ENCODE measurements around the gene SESN1.

Gene SESN1

DNA sequence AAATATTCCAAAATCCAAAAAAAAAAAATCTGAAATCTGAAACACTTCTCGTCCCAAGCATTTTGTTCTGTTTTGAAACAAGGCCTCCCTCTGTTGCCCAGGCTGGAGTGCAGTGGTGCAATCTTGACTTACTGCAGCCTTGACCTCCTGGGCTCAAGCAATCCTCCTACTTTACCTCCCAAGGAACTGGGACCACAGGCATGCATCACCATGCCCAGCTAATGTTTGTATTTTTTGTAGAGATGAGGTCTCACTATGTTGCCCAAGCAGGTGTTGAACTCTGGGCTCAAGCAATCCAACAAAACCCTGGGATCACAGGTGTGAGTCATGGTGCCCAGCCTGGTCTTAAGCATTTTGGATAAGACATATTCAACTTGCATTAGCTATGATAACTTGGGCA lies 13.6 kb downstream of the SESN1 start:
- DNase-seq: no peak
- Mint-ChIP-seq H3K36me3 (ENCODE audit: low read depth) (peaks cover 12% of the 10 kb centered on the region), H3K9me3 (no peaks in the 10 kb centered on the region), H3K27me3 (ENCODE audit: low read depth, poor library complexity) (no peaks in the 10 kb centered on the region), H3K4me1 (peaks cover 10% of the 10 kb centered on the region), H3K4me3 (no peak overlapping the region), H3K27ac (no peak overlapping the region)
- TF ChIP-seq, protein P1, sequence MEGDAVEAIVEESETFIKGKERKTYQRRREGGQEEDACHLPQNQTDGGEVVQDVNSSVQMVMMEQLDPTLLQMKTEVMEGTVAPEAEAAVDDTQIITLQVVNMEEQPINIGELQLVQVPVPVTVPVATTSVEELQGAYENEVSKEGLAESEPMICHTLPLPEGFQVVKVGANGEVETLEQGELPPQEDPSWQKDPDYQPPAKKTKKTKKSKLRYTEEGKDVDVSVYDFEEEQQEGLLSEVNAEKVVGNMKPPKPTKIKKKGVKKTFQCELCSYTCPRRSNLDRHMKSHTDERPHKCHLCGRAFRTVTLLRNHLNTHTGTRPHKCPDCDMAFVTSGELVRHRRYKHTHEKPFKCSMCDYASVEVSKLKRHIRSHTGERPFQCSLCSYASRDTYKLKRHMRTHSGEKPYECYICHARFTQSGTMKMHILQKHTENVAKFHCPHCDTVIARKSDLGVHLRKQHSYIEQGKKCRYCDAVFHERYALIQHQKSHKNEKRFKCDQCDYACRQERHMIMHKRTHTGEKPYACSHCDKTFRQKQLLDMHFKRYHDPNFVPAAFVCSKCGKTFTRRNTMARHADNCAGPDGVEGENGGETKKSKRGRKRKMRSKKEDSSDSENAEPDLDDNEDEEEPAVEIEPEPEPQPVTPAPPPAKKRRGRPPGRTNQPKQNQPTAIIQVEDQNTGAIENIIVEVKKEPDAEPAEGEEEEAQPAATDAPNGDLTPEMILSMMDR (IDR thresholded peaks at IDR 0.05): no peak

DNA sequence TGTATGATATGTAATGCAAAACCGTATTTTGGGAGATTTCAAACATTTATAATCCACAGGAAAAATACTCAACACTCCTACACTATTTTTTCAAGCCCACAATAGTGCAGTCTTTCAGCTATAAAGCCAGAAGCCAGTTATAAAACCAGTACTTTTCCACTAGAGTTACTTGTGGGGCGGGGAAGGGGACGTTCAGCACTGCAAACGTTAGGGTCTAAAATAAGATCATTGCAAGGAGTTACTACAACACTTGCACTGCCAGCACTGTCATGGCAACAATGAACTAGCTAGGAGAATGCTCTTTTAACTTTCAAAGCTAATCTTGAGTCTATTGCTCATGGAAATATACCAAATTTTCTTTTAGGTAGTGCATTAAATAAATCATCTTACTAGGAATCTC lies 14.7 kb downstream of the SESN1 start:
- Mint-ChIP-seq H3K27me3 (ENCODE audit: low read depth, poor library complexity) (no peaks in the 10 kb centered on the region), H3K4me1 (peaks cover 10% of the 10 kb centered on the region), H3K27ac (no peak overlapping the region), H3K36me3 (ENCODE audit: low read depth) (peaks cover 2% of the 10 kb centered on the region), H3K9me3 (no peaks in the 10 kb centered on the region), H3K4me3 (no peak overlapping the region)
- DNase-seq: no peak
- TF ChIP-seq, protein P1 (IDR thresholded peaks at IDR 0.05): no peak

DNA sequence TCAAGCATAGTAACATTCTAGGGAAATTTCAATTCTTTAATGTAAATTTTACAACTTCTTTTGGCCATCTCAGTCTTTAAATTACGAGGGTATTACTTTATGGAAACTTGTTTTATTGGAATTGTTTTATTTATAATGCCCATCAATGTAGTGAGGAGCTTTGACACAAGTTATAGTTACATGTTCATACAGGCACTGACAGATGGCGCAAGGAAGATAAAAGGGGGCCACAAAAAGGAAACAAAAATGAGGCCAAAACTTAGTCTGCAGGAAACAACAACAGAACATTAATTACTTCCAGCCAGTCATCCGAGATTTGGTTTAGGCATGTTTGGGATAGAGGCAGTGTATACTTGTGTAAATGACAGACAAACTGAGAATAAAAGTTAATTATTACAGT lies 18.3 kb downstream of the SESN1 start:
- Mint-ChIP-seq H3K36me3 (ENCODE audit: low read depth) (no peaks in the 10 kb centered on the region), H3K4me1 (peaks cover 16% of the 10 kb centered on the region), H3K4me3 (no peak overlapping the region), H3K9me3 (no peaks in the 10 kb centered on the region), H3K27me3 (ENCODE audit: low read depth, poor library complexity) (no peaks in the 10 kb centered on the region), H3K27ac (no peak overlapping the region)
- TF ChIP-seq, protein P1 (IDR thresholded peaks at IDR 0.05): no peak
- no peak for DNase-seq

DNA sequence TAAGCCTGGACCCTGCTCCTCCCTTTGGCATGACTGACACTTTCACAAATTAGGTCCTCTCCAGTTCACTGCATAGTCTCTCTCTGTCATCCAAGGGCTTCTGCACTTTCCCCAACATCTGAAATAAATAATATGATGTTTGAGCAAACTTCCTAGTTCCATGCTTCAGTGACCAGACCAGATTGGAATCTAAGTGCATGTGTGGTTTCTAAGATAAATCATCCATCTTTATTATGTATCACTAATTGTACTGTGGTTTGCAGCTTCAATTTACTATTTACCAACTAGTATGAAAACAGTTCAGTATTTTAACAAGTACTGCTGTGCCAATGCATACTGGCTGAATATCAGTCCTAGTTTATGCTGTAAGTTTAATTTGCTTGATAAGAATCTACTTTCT lies 18.7 kb downstream of the SESN1 start:
- Mint-ChIP-seq H3K27me3 (ENCODE audit: low read depth, poor library complexity) (no peaks in the 10 kb centered on the region), H3K9me3 (no peaks in the 10 kb centered on the region), H3K27ac (no peak overlapping the region), H3K36me3 (ENCODE audit: low read depth) (no peaks in the 10 kb centered on the region), H3K4me1 (peaks cover 13% of the 10 kb centered on the region), H3K4me3 (no peak overlapping the region)
- TF ChIP-seq, protein P1 (IDR thresholded peaks at IDR 0.05): no peak
- DNase-seq: no peak

DNA sequence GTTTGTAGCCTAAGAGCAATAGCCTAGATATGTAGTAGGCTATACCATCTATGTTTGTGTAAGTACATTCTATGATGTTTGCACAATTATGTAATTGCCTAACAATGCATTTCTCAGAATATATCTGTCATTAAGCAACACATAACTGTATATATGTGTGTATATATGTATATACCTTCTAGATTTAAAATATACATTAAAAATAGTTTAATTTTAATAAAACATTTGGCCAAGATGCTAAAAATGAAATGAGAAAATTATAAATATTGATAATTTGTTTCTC lies 20.6 kb downstream of the SESN1 start:
- Mint-ChIP-seq H3K27me3 (ENCODE audit: low read depth, poor library complexity) (no peaks in the 10 kb centered on the region), H3K27ac (no peak overlapping the region), H3K4me3 (no peak overlapping the region), H3K4me1 (peaks cover 6% of the 10 kb centered on the region), H3K36me3 (ENCODE audit: low read depth) (no peaks in the 10 kb centered on the region), H3K9me3 (no peaks in the 10 kb centered on the region)
- no peak for DNase-seq
- TF ChIP-seq, protein P1 (IDR thresholded peaks at IDR 0.05): no peak

DNA sequence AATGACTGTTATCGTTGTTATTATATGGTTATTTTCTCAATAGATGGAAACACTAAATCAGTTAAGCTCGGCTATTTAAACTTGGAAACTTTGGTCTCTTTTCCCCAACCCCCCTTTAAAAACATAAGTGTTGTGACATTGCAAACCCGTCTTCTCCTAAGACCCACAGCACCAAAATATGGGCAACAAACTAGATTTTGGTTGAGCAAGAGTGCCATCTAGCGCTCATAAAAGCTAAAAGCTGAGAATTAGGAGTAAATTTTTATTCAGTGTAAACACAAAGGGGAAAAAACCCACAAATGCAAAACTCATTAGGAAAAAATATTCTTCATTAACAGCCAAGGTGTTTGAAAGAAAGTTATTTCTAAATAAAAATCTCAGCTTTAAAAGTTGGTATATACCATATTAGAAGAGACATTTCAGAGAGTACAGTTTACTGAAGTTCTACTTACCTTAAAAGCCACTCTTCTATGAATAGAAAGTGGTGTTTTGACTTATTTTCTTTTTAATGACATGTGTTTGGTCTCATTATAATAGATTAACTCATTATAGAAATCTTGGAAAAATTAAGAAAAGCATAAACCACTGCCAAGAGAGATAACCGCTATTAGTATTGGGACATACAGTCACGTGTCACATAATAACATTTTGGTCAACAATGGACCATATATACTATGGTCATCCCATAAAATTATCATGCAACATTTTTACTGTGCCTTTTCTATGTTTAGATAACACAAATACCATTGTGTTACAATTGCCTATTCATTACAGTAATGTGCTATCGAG lies 21.1 kb downstream of the SESN1 start:
- peak; percentile 41 for DNase-seq
- Mint-ChIP-seq H3K4me3 (peak overlapping the region; percentile 3), H3K36me3 (ENCODE audit: low read depth) (no peaks in the 10 kb centered on the region), H3K27ac (no peak overlapping the region), H3K27me3 (ENCODE audit: low read depth, poor library complexity) (no peaks in the 10 kb centered on the region), H3K9me3 (no peaks in the 10 kb centered on the region), H3K4me1 (peaks cover 6% of the 10 kb centered on the region)
- TF ChIP-seq, protein P1 (IDR thresholded peaks at IDR 0.05): peak; percentile 64

All from nephron progenitor cell (in vitro differentiated cells).